Endodermal cell (in vitro differentiated cells): Measurements from ENCODE around the gene CLMN. TPM values are rescaled to one million over a fixed set of nuclear protein-coding genes. Genes with fewer than 3 reads are reported as not detected.
A peak's percentile ranks its signal among the peaks of the same experiment; 100 is the strongest.

Experiments
- DNase-seq: peaks from one replicate; pipeline ENCODE4 v3.0.0-alpha.2; 2017
- H3K27ac ChIP-seq: 2 replicates; pipeline ENCODE4 v1.5.1; 2013; ENCODE audit warnings: mild to moderate bottlenecking, low read depth, low read length, moderate library complexity
- H3K27me3 ChIP-seq: 2 replicates; pipeline ENCODE4 v1.6.1; 2013; ENCODE audit warnings: mild to moderate bottlenecking, low read length, moderate library complexity; ENCODE audit not compliant: insufficient read depth, control insufficient read depth, poor library complexity, severe bottlenecking
- H3K36me3 ChIP-seq: 2 replicates; pipeline ENCODE4 v1.7.0; 2013; ENCODE audit warnings: mild to moderate bottlenecking, low read length, moderate library complexity; ENCODE audit not compliant: control insufficient read depth, insufficient read depth
- H3K4me1 ChIP-seq: one replicate; pipeline ENCODE4 v1.7.0; 2013; ENCODE audit warnings: low read length; ENCODE audit not compliant: control insufficient read depth, insufficient read depth
- H3K4me3 ChIP-seq: 2 replicates; pipeline ENCODE4 v1.5.1; 2013; ENCODE audit warnings: mild to moderate bottlenecking, low read length, moderate library complexity
- H3K9ac ChIP-seq: 2 replicates; pipeline ENCODE4 v1.6.1; 2013; ENCODE audit warnings: mild to moderate bottlenecking, low read length, moderate library complexity; ENCODE audit not compliant: poor library complexity, severe bottlenecking; ENCODE audit errors: extremely low read depth
- H3K9me3 ChIP-seq: 2 replicates; pipeline ENCODE4 v1.6.1; 2013; ENCODE audit warnings: mild to moderate bottlenecking, low read length, moderate library complexity; ENCODE audit not compliant: control insufficient read depth
- H3K27ac Mint-ChIP-seq: 2 replicates; pipeline ENCODE4 v1.8.0; 2020; ENCODE audit warnings: mixed read lengths
- H3K27me3 Mint-ChIP-seq: 2 replicates; pipeline ENCODE4 v1.8.0; 2021; ENCODE audit warnings: mild to moderate bottlenecking, mixed read lengths; ENCODE audit not compliant: insufficient read depth
- H3K36me3 Mint-ChIP-seq: 2 replicates; pipeline ENCODE4 v1.8.0; 2020; ENCODE audit warnings: low read depth, mixed read lengths
- H3K4me1 Mint-ChIP-seq: 2 replicates; pipeline ENCODE4 v1.8.0; 2020; ENCODE audit warnings: mixed read lengths
- H3K4me3 Mint-ChIP-seq: 2 replicates; pipeline ENCODE4 v1.8.0; 2020; ENCODE audit warnings: mild to moderate bottlenecking, moderate library complexity, mixed read lengths
- H3K9me3 Mint-ChIP-seq: 2 replicates; pipeline ENCODE4 v1.8.0; 2020; ENCODE audit warnings: mild to moderate bottlenecking, mixed read lengths
- WGBS, 2 experiments: methylation state at CpG; one replicate each; pipeline versions ENCODE4 v1.1.5 to v1.1.7; 2013; ENCODE audit warnings: missing lambda C conversion rate in 2 of 2, mixed read lengths in 1 of 2; ENCODE audit not compliant: insufficient coverage in 1 of 2, insufficient read length in 1 of 2; 5-methylcytosine and 5-hydroxymethylcytosine counted together
- total RNA-seq, 2 donors: library from RNA; stranded (reverse); fragmentation: NEBNext Ultra II Directional in 1 of 2; extraction: Animal tissue kit (Norgen Biotek cat#: 25700) in 1 of 2; gene quantifications; 2 replicates in 1 of 2; 3 replicates in 1 of 2; pipeline ENCODE4 v1.2.1, GENCODE V29; 2021
- TF ChIP-seq, protein P1 (sequence below): fragments of 200-600 bp; sonication (generic); conservative IDR thresholded peaks from 2 replicates; pipeline ENCODE4 v1.5.0; 2021; ENCODE audit warnings: antibody characterized with exemption, mild to moderate bottlenecking

Gene CLMN
- total RNA-seq, 2 donors from 2014 or later, result 9.5 to 11.7 TPM

DNA sequence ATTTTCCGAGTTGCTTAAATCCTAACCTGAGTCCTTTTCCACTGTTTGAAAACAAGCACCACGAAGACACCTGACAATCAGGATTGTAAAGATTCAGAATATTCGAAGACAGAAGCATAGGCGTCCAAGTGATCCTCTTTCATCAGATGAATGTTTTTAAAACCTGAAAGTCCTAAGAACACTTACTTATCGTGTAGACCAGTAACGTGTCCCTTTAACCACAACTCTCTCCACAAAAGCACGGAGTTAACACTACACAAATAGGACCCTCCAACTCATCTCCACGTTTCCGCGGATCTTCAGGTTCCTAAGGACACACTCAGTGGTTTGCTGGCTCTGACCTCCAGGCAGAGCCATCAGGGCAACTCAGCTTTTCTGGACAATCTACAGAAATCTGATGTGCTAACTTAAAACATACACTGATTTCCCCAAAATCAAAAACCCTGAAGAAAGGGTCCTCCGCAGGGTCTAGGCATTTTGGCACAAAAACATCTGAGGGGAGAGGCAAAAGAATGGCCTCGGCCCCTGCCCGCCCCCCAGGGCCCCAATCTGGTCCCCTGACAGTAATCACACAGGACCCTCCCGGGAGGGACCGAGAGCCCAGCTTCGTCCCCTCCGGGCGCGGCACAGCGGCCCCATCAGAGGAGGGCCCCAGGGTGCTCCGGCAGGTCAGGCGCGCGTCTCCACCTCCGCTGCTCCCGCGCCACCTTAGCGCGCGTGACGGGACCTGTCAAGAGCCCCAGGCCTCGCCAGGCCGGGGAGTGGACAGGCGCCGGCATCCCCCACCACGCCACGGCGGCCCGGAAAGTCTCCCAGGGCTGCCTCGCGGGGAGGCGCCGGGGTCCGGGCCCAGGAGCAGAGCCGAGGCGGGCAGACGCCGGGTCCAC, 163.3 kb downstream of the CLMN start:
- Mint-ChIP-seq H3K27me3 (no peaks in the 10 kb centered on the region), H3K36me3 (peaks cover 4% of the 10 kb centered on the region), H3K9me3 (no peaks in the 10 kb centered on the region), H3K27ac (peak overlapping the region; percentile 66), H3K4me3 (peak overlapping the region; percentile 89), H3K4me1 (peaks cover 42% of the 10 kb centered on the region)
- Histone ChIP-seq H3K27ac (no peak overlapping the region), H3K27me3 (no peaks in the 10 kb centered on the region), H3K9me3 (no peaks in the 10 kb centered on the region), H3K4me1 (peaks cover 12% of the 10 kb centered on the region), H3K36me3 (peaks cover 4% of the 10 kb centered on the region), H3K9ac (peak overlapping the region; percentile 72), H3K4me3 (peak overlapping the region; percentile 96)
- WGBS, 2 experiments, result 2 to 6% methylated on average over 16 to 48 of the region's 48 CpGs
- DNase-seq, result peak; percentile 68
- TF ChIP-seq, protein P1, sequence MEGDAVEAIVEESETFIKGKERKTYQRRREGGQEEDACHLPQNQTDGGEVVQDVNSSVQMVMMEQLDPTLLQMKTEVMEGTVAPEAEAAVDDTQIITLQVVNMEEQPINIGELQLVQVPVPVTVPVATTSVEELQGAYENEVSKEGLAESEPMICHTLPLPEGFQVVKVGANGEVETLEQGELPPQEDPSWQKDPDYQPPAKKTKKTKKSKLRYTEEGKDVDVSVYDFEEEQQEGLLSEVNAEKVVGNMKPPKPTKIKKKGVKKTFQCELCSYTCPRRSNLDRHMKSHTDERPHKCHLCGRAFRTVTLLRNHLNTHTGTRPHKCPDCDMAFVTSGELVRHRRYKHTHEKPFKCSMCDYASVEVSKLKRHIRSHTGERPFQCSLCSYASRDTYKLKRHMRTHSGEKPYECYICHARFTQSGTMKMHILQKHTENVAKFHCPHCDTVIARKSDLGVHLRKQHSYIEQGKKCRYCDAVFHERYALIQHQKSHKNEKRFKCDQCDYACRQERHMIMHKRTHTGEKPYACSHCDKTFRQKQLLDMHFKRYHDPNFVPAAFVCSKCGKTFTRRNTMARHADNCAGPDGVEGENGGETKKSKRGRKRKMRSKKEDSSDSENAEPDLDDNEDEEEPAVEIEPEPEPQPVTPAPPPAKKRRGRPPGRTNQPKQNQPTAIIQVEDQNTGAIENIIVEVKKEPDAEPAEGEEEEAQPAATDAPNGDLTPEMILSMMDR, result no peak

DNA sequence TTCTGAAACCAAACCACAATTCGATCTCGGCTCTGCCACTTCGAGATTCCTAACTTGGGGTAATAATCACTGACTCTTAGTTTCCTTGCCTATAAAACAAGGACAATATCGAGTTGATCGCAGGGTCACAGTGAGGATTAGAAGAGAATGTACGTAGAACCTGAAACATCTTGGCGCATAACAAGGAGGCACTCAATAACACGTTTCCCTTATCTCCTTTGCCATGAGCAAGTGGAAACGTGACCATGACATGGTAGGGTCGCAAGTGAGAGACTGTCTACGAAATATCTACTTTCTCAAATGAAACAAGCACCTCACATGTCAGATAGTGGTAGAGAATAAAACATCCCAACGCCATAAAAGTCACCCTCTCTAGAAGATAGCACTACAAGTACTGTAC, 164.7 kb downstream of the CLMN start:
- WGBS, 2 experiments, result 95 to 97% methylated on average over 11 to 12 of the region's 12 CpGs
- H3K27me3 ChIP-seq, result no peaks in the 10 kb centered on the region
- no peak for DNase-seq
- no peaks in the 10 kb centered on the region for H3K9me3 Mint-ChIP-seq
- peaks cover 4% of the 10 kb centered on the region for H3K36me3 ChIP-seq
- peak overlapping the region; percentile 96 for H3K4me3 ChIP-seq
- no peak overlapping the region for H3K9ac ChIP-seq
- H3K27ac ChIP-seq, result no peak overlapping the region
- no peak overlapping the region for H3K27ac Mint-ChIP-seq
- H3K27me3 Mint-ChIP-seq, result no peaks in the 10 kb centered on the region
- peaks cover 6% of the 10 kb centered on the region for H3K4me1 ChIP-seq
- peaks cover 4% of the 10 kb centered on the region for H3K36me3 Mint-ChIP-seq
- peaks cover 36% of the 10 kb centered on the region for H3K4me1 Mint-ChIP-seq
- TF ChIP-seq, protein P1, result no peak
- H3K9me3 ChIP-seq, result no peaks in the 10 kb centered on the region
- H3K4me3 Mint-ChIP-seq, result peak overlapping the region; percentile 89

DNA sequence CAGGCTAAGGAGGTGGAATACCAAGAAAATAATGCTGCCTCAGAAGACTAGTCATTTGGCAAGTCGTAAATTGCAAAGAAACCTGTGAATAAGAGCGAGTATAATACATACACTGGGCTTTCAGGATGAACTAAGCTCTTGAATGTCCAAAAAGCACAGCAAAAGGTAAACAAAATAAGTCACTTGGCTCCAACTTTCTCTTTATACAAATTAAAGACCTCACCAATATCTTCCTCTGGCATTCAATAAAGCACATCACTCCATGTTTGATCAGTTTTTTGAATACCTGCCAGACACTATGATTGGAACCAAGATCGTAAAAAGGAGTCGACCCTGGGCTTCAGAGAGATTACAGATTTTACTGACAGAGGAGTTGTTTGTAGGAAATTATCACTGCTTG, 165.8 kb downstream of the CLMN start:
- H3K4me1 Mint-ChIP-seq, result peaks cover 42% of the 10 kb centered on the region
- no peak for DNase-seq
- Histone ChIP-seq H3K4me1 (peaks cover 6% of the 10 kb centered on the region), H3K36me3 (peaks cover 4% of the 10 kb centered on the region), H3K27ac (no peak overlapping the region), H3K9me3 (no peaks in the 10 kb centered on the region), H3K4me3 (peak overlapping the region; percentile 96), H3K9ac (no peak overlapping the region), H3K27me3 (no peaks in the 10 kb centered on the region)
- H3K4me3 Mint-ChIP-seq, result no peak overlapping the region
- 94 to 97% methylated on average over 3 to 4 of the region's 4 CpGs for WGBS, 2 experiments
- no peak overlapping the region for H3K27ac Mint-ChIP-seq
- no peaks in the 10 kb centered on the region for H3K27me3 Mint-ChIP-seq
- H3K9me3 Mint-ChIP-seq, result no peaks in the 10 kb centered on the region
- TF ChIP-seq, protein P1, result no peak
- peaks cover 4% of the 10 kb centered on the region for H3K36me3 Mint-ChIP-seq
